ENCODE measurements around the gene SMIM41.

SMIM41 gene

GRCh38 chr12:52059582-52060497, 19.7 kb upstream of the SMIM41 start:
- H3K4me3 ChIP-seq (replicated peaks in 1 of 2; ENCODE audit: low read depth in 2 of 2, low read length in 2 of 2): no peak overlapping the region
- DNase-seq (ENCODE audit: low read depth in 2 of 2): peak in 1 of 2 donors; percentile 84
- TF ChIP-seq CTCF (IDR thresholded peaks at IDR 0.05; ENCODE audit: low read depth, low read length): no peak

- H3K4me3 ChIP-seq (replicated peaks in 1 of 2; ENCODE audit: low read depth in 2 of 2, low read length in 2 of 2): no peak overlapping the region
- peak in 1 of 2 donors; percentile 60 for DNase-seq (ENCODE audit: low read depth in 2 of 2)
- TF ChIP-seq CTCF (IDR thresholded peaks at IDR 0.05; ENCODE audit: low read depth, low read length): no peak
Measured at GRCh38 chr12:52060498-52061177, 18.9 kb upstream of the SMIM41 start.

GRCh38 chr12:52061470-52062166, 17.9 kb upstream of the SMIM41 start:
- no peak overlapping the region for H3K4me3 ChIP-seq (replicated peaks in 1 of 2; ENCODE audit: low read depth in 2 of 2, low read length in 2 of 2)
- no peak for TF ChIP-seq CTCF (IDR thresholded peaks at IDR 0.05; ENCODE audit: low read depth, low read length)
- DNase-seq (ENCODE audit: low read depth in 2 of 2): no peak

GRCh38 chr12:52062167-52063081, 17.1 kb upstream of the SMIM41 start:
- no peak overlapping the region for H3K4me3 ChIP-seq (replicated peaks in 1 of 2; ENCODE audit: low read depth in 2 of 2, low read length in 2 of 2)
- TF ChIP-seq CTCF (IDR thresholded peaks at IDR 0.05; ENCODE audit: low read depth, low read length): no peak
- peak in 1 of 2 donors; percentile 26 for DNase-seq (ENCODE audit: low read depth in 2 of 2)

GRCh38 chr12:52063082-52063924, 16.2 kb upstream of the SMIM41 start:
- TF ChIP-seq CTCF (IDR thresholded peaks at IDR 0.05; ENCODE audit: low read depth, low read length): no peak
- no peak overlapping the region for H3K4me3 ChIP-seq (replicated peaks in 1 of 2; ENCODE audit: low read depth in 2 of 2, low read length in 2 of 2)
- DNase-seq (ENCODE audit: low read depth in 2 of 2): peak in 1 of 2 donors; percentile 30

All from cardiac fibroblast (primary cell).